Measurements from ENCODE around the gene MAD1L1. TPM values are rescaled to one million over a fixed set of nuclear protein-coding genes. Genes with fewer than 3 reads are reported as not detected.

Gene MAD1L1
- total RNA-seq, 1 donor from 2014 or later: 53.8 TPM

- H3K36me3 Mint-ChIP-seq (ENCODE audit: low read depth): no peaks in the 10 kb centered on the region
- no peak for DNase-seq (ENCODE audit: low read depth, low spot score)
- no peak overlapping the region for H3K4me3 Mint-ChIP-seq
- H3K27me3 Mint-ChIP-seq (ENCODE audit: low read depth): no peaks in the 10 kb centered on the region
- no peak overlapping the region for H3K27ac Mint-ChIP-seq (ENCODE audit: unreplicated experiment)
- H3K4me1 Mint-ChIP-seq: no peaks in the 10 kb centered on the region
- TF ChIP-seq, protein P1, sequence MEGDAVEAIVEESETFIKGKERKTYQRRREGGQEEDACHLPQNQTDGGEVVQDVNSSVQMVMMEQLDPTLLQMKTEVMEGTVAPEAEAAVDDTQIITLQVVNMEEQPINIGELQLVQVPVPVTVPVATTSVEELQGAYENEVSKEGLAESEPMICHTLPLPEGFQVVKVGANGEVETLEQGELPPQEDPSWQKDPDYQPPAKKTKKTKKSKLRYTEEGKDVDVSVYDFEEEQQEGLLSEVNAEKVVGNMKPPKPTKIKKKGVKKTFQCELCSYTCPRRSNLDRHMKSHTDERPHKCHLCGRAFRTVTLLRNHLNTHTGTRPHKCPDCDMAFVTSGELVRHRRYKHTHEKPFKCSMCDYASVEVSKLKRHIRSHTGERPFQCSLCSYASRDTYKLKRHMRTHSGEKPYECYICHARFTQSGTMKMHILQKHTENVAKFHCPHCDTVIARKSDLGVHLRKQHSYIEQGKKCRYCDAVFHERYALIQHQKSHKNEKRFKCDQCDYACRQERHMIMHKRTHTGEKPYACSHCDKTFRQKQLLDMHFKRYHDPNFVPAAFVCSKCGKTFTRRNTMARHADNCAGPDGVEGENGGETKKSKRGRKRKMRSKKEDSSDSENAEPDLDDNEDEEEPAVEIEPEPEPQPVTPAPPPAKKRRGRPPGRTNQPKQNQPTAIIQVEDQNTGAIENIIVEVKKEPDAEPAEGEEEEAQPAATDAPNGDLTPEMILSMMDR (conservative IDR thresholded peaks at IDR 0.05): no peak
- H3K9me3 Mint-ChIP-seq: no peaks in the 10 kb centered on the region
Measured at GRCh38 chr7:2254429-2255144, 21.8 kb upstream of the MAD1L1 start.

- Mint-ChIP-seq H3K36me3 (ENCODE audit: low read depth) (no peaks in the 10 kb centered on the region), H3K27me3 (ENCODE audit: low read depth) (no peaks in the 10 kb centered on the region), H3K9me3 (no peaks in the 10 kb centered on the region), H3K4me3 (no peak overlapping the region), H3K27ac (ENCODE audit: unreplicated experiment) (no peak overlapping the region), H3K4me1 (no peaks in the 10 kb centered on the region)
- no peak for DNase-seq (ENCODE audit: low read depth, low spot score)
- TF ChIP-seq, protein P1 (conservative IDR thresholded peaks at IDR 0.05): no peak
Measured at GRCh38 chr7:2253525-2254244, 20.9 kb upstream of the MAD1L1 start.

DNA sequence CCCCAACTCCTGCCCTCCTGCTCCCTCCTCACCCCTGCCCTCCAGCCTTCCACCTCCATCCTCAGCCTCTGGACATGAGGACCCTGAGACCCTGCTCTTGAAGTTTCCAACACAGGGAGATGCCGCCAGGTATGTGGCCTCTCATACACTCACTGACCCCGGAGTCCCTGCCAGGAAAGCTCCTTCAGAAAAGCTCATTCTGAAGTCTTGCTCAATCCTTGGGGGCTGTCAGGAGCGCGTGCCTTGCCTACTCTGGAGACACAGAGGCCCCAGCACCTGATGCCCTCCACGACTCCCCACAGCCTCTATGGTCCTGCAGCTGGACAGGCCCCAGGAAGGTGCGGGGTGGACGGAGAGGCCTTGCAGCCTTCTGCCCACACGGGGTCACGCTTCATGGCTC is 20.3 kb upstream of the MAD1L1 start:
- Mint-ChIP-seq H3K4me1 (no peaks in the 10 kb centered on the region), H3K27me3 (ENCODE audit: low read depth) (no peaks in the 10 kb centered on the region), H3K36me3 (ENCODE audit: low read depth) (no peaks in the 10 kb centered on the region), H3K27ac (ENCODE audit: unreplicated experiment) (no peak overlapping the region), H3K4me3 (no peak overlapping the region), H3K9me3 (no peaks in the 10 kb centered on the region)
- TF ChIP-seq, protein P1 (conservative IDR thresholded peaks at IDR 0.05): no peak
- no peak for DNase-seq (ENCODE audit: low read depth, low spot score)

DNA sequence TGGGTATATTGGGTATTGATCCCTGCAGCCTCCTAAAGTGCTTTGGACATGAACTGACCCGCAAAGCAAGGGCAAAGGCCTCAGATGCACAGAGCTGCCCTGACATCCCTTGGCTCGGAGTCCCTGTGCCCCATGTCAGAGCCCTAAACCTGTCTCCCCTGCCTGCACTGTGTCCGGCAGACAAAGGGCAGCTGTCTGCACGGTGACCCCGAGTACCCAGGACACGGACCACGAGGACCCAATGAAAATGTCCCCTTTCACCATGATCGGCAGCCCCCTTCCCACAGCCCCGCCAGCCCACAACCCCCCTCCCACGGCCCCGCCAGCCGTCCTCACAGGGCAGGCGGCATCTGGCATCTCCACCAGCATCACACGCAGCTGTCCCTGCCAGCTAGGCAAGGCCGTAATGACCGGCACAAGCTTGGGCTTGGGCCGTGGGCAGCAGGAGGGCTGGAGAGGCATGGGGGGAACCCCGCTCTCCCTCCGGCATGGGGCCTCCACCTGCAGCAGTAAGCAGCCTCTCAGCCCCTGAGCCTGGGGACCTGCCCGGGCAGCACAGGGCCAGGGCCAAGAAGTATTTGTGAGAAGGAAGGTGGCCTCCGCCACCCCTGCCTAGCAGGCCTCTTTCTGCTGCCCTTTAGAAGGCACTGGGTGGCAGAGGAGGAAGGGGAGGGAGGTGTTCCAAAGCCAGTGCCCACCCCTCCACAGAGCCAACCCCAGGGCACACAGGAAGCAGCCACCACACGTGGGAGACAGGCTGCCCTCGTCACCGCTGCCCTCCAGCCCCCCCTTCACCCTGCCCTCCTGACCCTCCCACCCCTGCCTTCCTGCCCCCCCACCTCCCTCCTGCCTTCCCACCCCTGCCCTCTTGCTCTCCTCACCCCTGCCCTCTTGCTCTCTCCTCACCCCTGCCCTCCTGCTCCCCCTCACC is 19.4 kb upstream of the MAD1L1 start:
- peak overlapping the region; percentile 44 for H3K4me3 Mint-ChIP-seq
- no peak for DNase-seq (ENCODE audit: low read depth, low spot score)

DNA sequence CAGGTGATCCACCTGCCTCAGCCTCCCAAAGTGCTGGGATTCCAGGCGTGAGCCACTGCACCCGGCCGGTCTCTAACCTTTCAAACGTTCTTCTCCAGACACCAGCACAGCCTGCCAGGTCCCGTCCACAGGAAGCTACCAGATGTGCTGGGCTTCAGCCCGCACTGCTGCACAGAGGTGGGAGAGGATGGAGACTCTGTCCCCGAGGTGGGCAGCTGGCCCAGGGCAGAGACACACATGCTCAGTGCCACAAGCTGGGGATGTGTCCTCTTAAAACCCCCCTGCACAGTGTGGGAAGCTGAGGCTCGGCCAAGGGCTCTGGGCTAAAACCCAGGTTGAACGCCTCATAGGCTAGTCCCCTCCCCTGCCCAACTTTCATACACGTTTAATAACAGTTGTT is 18.6 kb upstream of the MAD1L1 start:
- Mint-ChIP-seq H3K27me3 (ENCODE audit: low read depth) (no peaks in the 10 kb centered on the region), H3K4me3 (no peak overlapping the region)
- no peak for DNase-seq (ENCODE audit: low read depth, low spot score)

More for the DNA sequence above, 19.4 kb upstream of the MAD1L1 start:
- TF ChIP-seq, protein P1 (conservative IDR thresholded peaks at IDR 0.05): no peak
- Mint-ChIP-seq H3K36me3 (ENCODE audit: low read depth) (no peaks in the 10 kb centered on the region), H3K9me3 (no peaks in the 10 kb centered on the region), H3K27me3 (ENCODE audit: low read depth) (no peaks in the 10 kb centered on the region), H3K4me1 (no peaks in the 10 kb centered on the region), H3K27ac (ENCODE audit: unreplicated experiment) (peak overlapping the region; percentile 62)

More for the DNA sequence above, 18.6 kb upstream of the MAD1L1 start:
- Mint-ChIP-seq H3K36me3 (ENCODE audit: low read depth) (no peaks in the 10 kb centered on the region), H3K4me1 (no peaks in the 10 kb centered on the region), H3K27ac (ENCODE audit: unreplicated experiment) (no peak overlapping the region), H3K9me3 (no peaks in the 10 kb centered on the region)
- TF ChIP-seq, protein P1 (conservative IDR thresholded peaks at IDR 0.05): no peak

Data from neural crest cell (in vitro differentiated cells).